HEK293T (cell line): ENCODE measurements around the gene IL31.

ENCODE experiments used
- CTCF ChIA-PET: fragments of 350-600 bp; formaldehyde crosslinking; extraction: SDS; loops from one replicate; lab custom pipeline; 2021; ENCODE audit warnings: antibody characterized with exemption, inconsistent platforms; lab: Yijun Ruan, JAX
- POLR2A ChIA-PET: fragments of 350-600 bp; formaldehyde crosslinking; extraction: SDS; loops from one replicate; lab custom pipeline; 2020; ENCODE audit warnings: antibody characterized with exemption, inconsistent platforms; lab: Yijun Ruan, JAX
- DNase-seq: peaks from one replicate; pipeline ENCODE4 v3.0.0; 2012; ENCODE audit warnings: mixed read lengths; ENCODE audit errors: extremely low spot score
- ARNT ChIP-seq: fragments of 450-650 bp; IDR thresholded peaks from 2 replicates; pipeline ENCODE4 v1.6.1; 2017; ENCODE audit warnings: mild to moderate bottlenecking
- BHLHE40 ChIP-seq: fragments of 450-650 bp; IDR thresholded peaks from 2 replicates; pipeline ENCODE4 v1.6.1; 2016; ENCODE audit warnings: mild to moderate bottlenecking, moderate library complexity, borderline replicate concordance
- CTBP1 ChIP-seq: fragments of 450-650 bp; IDR thresholded peaks from 2 replicates; pipeline ENCODE4 v1.6.1; 2016; ENCODE audit warnings: borderline replicate concordance
- ELF4 ChIP-seq: fragments of 450-650 bp; IDR thresholded peaks from 2 replicates; pipeline ENCODE4 v1.6.1; 2017; ENCODE audit warnings: antibody characterized with exemption
- FOXA1 ChIP-seq: fragments of 450-650 bp; IDR thresholded peaks from 2 replicates; pipeline ENCODE4 v1.6.1; 2016; ENCODE audit warnings: mild to moderate bottlenecking
- FOXK2 ChIP-seq: fragments of 450-650 bp; IDR thresholded peaks from 2 replicates; pipeline ENCODE4 v1.6.1; 2016; ENCODE audit warnings: mild to moderate bottlenecking
- FOXM1 ChIP-seq: fragments of 450-650 bp; IDR thresholded peaks from 2 replicates; pipeline ENCODE4 v1.6.1; 2017; ENCODE audit warnings: mild to moderate bottlenecking, borderline replicate concordance
- HDGF ChIP-seq: fragments of 450-650 bp; IDR thresholded peaks from 2 replicates; pipeline ENCODE4 v1.6.1; 2017; ENCODE audit warnings: antibody characterized with exemption, borderline replicate concordance
- L3MBTL2 ChIP-seq: fragments of 450-650 bp; conservative IDR thresholded peaks from 2 replicates; pipeline ENCODE4 v1.6.1; 2016; ENCODE audit warnings: mild to moderate bottlenecking
- LEF1 ChIP-seq: fragments of 450-650 bp; IDR thresholded peaks from 2 replicates; pipeline ENCODE4 v1.6.1; 2017; ENCODE audit warnings: mild to moderate bottlenecking, borderline replicate concordance
- NFRKB ChIP-seq: fragments of 450-650 bp; IDR thresholded peaks from 2 replicates; pipeline ENCODE4 v1.6.1; 2016; ENCODE audit warnings: mild to moderate bottlenecking, moderate library complexity
- PKNOX1 ChIP-seq: fragments of 450-650 bp; IDR thresholded peaks from 2 replicates; pipeline ENCODE4 v1.6.1; 2016
- SP1 ChIP-seq: fragments of 450-650 bp; IDR thresholded peaks from 2 replicates; pipeline ENCODE4 v1.6.1; 2017
- SUZ12 ChIP-seq: fragments of 450-650 bp; IDR thresholded peaks from 2 replicates; pipeline ENCODE4 v1.6.1; 2016; ENCODE audit warnings: mild to moderate bottlenecking
- TARDBP ChIP-seq: fragments of 450-650 bp; IDR thresholded peaks from 2 replicates; pipeline ENCODE4 v1.6.1; 2016
- ZNF384 ChIP-seq: fragments of 450-650 bp; IDR thresholded peaks from 2 replicates; pipeline ENCODE4 v1.6.1; 2016

The IL31 gene

GRCh38 chr12:122207391-122207790 is 33.4 kb upstream of the IL31 start:
- DNase-seq: no peak
- POLR2A ChIA-PET: no interaction called here
- TF ChIP-seq NFRKB (no peak), FOXA1 (no peak), ZNF384 (no peak), ELF4 (no peak), SUZ12 (no peak), BHLHE40 (no peak), TARDBP (no peak), FOXK2 (no peak), FOXM1 (no peak), ARNT (no peak), L3MBTL2 (no peak), HDGF (no peak), PKNOX1 (no peak), LEF1 (no peak), SP1 (no peak), CTBP1 (no peak)
- CTCF ChIA-PET: no interaction called here

GRCh38 chr12:122206976-122207375 is 33.0 kb upstream of the IL31 start:
- no peak for DNase-seq
- ChIA-PET CTCF (no interaction called here), POLR2A (interaction anchor here (1.1 kb wide), 1 partner anchor 19 kb away, joined by 3 read pairs; the partner anchor contains the start of gene DIABLO)
- TF ChIP-seq HDGF (no peak), L3MBTL2 (no peak), LEF1 (no peak), FOXK2 (no peak), ELF4 (no peak), SUZ12 (no peak), ARNT (no peak), PKNOX1 (no peak)

GRCh38 chr12:122206111-122206881 is 32.3 kb upstream of the IL31 start:
- POLR2A ChIA-PET: interaction anchor here (1.1 kb wide), 1 partner anchor 20 kb away, joined by 3 read pairs; the partner anchor contains the start of gene DIABLO
- TF ChIP-seq L3MBTL2: no peak
- no peak for TF ChIP-seq PKNOX1
- TF ChIP-seq NFRKB: no peak
- TF ChIP-seq ARNT: no peak
- TF ChIP-seq FOXM1: no peak
- TF ChIP-seq SUZ12: no peak
- no peak for TF ChIP-seq HDGF
- TF ChIP-seq BHLHE40: no peak
- no peak for TF ChIP-seq FOXA1
- TF ChIP-seq ELF4: no peak
- TF ChIP-seq TARDBP: no peak
- TF ChIP-seq LEF1: no peak
- no peak for TF ChIP-seq SP1
- TF ChIP-seq ZNF384: no peak
- TF ChIP-seq CTBP1: no peak
- no peak for TF ChIP-seq FOXK2
- CTCF ChIA-PET: no interaction called here
- DNase-seq: no peak

- ChIA-PET POLR2A (interaction anchor here (0.6 kb wide), 1 partner anchor 89 kb away, joined by 3 read pairs; no protein-coding TSS in a partner anchor), CTCF (no interaction called here)
- no peak for DNase-seq
- TF ChIP-seq HDGF: no peak
- TF ChIP-seq ARNT: no peak
- TF ChIP-seq ZNF384: no peak
- no peak for TF ChIP-seq SP1
- no peak for TF ChIP-seq FOXM1
- TF ChIP-seq CTBP1: no peak
- TF ChIP-seq SUZ12: no peak
- TF ChIP-seq L3MBTL2: no peak
- no peak for TF ChIP-seq ELF4
- TF ChIP-seq LEF1: no peak
- TF ChIP-seq NFRKB: no peak
- TF ChIP-seq BHLHE40: no peak
- TF ChIP-seq TARDBP: no peak
- TF ChIP-seq FOXK2: no peak
- TF ChIP-seq FOXA1: no peak
Measured at GRCh38 chr12:122205053-122205925, 31.3 kb upstream of the IL31 start.

GRCh38 chr12:122204167-122205052 is 30.4 kb upstream of the IL31 start:
- ChIA-PET CTCF (no interaction called here), POLR2A (interaction anchor here (0.6 kb wide), 1 partner anchor 88 kb away, joined by 3 read pairs; no protein-coding TSS in a partner anchor)
- no peak for DNase-seq
- no peak for TF ChIP-seq ARNT
- TF ChIP-seq LEF1: no peak
- no peak for TF ChIP-seq BHLHE40
- no peak for TF ChIP-seq CTBP1
- no peak for TF ChIP-seq FOXM1
- no peak for TF ChIP-seq SP1
- no peak for TF ChIP-seq SUZ12
- no peak for TF ChIP-seq TARDBP
- no peak for TF ChIP-seq ELF4
- no peak for TF ChIP-seq ZNF384
- TF ChIP-seq HDGF: no peak
- TF ChIP-seq FOXA1: no peak
- no peak for TF ChIP-seq FOXK2
- no peak for TF ChIP-seq L3MBTL2
- TF ChIP-seq NFRKB: no peak
